ENCODE results near the gene CD320. TPM values are rescaled to one million over a fixed set of nuclear protein-coding genes. Genes with fewer than 3 reads are reported as not detected.
"Not testable (repeated sequence)": the region's sequence is repeated elsewhere in the genome, so short reads cannot be mapped to it uniquely, and the experiment has no call there.

The CD320 gene
- total RNA-seq, 1 experiment from 2014 or later = 42.9 TPM

DNA sequence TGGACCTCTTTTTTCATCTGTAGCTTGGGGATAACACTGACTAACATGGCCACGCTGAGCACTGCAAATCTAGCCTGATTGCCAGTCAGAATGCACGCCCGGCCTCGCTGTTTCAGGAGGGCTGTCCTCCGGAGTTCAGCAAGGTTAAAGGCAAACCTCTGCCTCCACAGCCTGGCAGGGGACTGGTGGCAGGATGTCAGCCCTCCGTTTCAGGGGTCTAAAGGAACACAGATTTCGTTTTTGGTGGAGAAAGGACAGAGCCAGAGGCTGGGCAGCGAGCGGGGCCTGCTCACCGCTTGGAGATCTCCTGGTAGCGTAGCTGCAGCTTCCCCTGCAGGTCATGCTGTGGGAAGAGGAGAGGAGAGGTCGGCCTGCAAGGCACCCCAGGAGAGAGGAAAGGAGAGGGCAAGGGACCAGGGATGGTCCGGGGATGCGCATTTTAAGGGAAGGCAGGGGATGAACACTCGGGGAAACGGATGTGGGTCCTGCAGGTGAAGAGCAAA, 12.5 kb upstream of the CD320 start:
- H3K27me3 ChIP-seq (ENCODE audit: insufficient read depth, low read depth) = no peaks in the 10 kb centered on the region
- CTCF ChIA-PET = interaction anchor here (0.6 kb wide), 1 partner anchor 433 kb away, joined by 7 read pairs; no protein-coding TSS in a partner anchor
- peaks cover 20% of the 10 kb centered on the region for H3K4me1 ChIP-seq (replicated peaks; ENCODE audit: insufficient read depth)
- H4K20me1 ChIP-seq (ENCODE audit: insufficient read depth) = peaks cover 24% of the 10 kb centered on the region
- peak overlapping the region; percentile 92 for H3K4me2 ChIP-seq
- no peak for DNase-seq
- POLR2A ChIA-PET (ENCODE audit: unreplicated experiment) = interaction anchor here (0.6 to 0.7 kb wide), 3 partner anchors 90 to 248 kb away, joined by 3 to 4 read pairs (median 4); no protein-coding TSS in a partner anchor
- H2AFZ ChIP-seq = peak overlapping the region; percentile 92
- no peaks in the 10 kb centered on the region for H3K9me3 ChIP-seq (ENCODE audit: insufficient read depth, low read depth)
- intact Hi-C loops (cut with micrococcal nuclease; ENCODE audit: unreplicated experiment) = no loop called here
- H3K9me2 ChIP-seq (ENCODE audit: insufficient read depth) = no peaks in the 10 kb centered on the region
- H3K27ac ChIP-seq = peak overlapping the region; percentile 55
- TF ChIP-seq EZH2 (IDR thresholded peaks at IDR 0.05; ENCODE audit: low read depth) = no peak
- TF ChIP-seq, protein P1, sequence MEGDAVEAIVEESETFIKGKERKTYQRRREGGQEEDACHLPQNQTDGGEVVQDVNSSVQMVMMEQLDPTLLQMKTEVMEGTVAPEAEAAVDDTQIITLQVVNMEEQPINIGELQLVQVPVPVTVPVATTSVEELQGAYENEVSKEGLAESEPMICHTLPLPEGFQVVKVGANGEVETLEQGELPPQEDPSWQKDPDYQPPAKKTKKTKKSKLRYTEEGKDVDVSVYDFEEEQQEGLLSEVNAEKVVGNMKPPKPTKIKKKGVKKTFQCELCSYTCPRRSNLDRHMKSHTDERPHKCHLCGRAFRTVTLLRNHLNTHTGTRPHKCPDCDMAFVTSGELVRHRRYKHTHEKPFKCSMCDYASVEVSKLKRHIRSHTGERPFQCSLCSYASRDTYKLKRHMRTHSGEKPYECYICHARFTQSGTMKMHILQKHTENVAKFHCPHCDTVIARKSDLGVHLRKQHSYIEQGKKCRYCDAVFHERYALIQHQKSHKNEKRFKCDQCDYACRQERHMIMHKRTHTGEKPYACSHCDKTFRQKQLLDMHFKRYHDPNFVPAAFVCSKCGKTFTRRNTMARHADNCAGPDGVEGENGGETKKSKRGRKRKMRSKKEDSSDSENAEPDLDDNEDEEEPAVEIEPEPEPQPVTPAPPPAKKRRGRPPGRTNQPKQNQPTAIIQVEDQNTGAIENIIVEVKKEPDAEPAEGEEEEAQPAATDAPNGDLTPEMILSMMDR (conservative IDR thresholded peaks at IDR 0.05) = no peak
- peak overlapping the region; percentile 92 for H3K4me3 ChIP-seq
- H3K36me3 ChIP-seq (ENCODE audit: low read depth) = peaks cover 25% of the 10 kb centered on the region
- peaks cover 50% of the 10 kb centered on the region for H3K79me2 ChIP-seq (ENCODE audit: low read depth)
- H3F3A ChIP-seq (ENCODE audit: insufficient read depth, low read depth) = peaks cover 45% of the 10 kb centered on the region; the same call in 1 of the 2 replicates
- BruUV-seq (replicated peaks) = TSS peak; percentile 76

DNA sequence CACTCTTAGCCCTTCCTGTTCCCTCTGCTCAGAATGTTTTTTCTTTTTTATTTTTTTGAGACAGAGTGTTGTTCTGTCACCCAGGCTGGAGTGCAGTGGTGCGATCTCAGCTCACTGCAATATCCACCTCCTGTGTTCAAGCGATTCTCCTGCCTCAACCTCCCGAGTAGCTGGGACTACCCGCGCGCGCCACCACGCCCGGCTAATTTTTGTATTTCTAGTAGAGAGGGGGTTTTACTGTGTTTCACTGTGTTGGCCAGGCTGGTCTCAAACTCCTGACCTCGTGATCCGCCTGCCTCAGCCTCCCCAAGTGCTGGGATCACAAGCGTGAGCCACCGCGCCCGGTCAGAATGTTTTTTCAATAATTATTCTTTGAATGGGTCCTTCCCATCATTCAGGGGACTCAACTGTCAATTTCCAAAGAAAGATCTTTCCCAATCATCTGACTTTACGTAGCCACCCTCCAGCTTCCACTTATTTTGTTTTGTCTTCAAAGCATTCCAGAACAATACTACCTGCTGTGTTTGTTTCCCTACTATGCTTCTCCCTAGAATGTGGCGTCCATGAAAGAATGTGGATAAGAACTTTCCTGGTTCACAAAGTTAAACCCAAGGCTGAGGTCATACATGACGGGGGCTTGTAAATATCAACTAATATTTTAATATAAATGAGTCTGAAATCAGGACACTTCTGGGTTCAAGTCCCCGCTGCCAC, 11.8 kb upstream of the CD320 start:
- Histone ChIP-seq H4K20me1 (ENCODE audit: insufficient read depth) (peaks cover 24% of the 10 kb centered on the region), H3K9me2 (ENCODE audit: insufficient read depth) (no peaks in the 10 kb centered on the region), H3K36me3 (ENCODE audit: low read depth) (peaks cover 25% of the 10 kb centered on the region), H3K9me3 (ENCODE audit: insufficient read depth, low read depth) (no peaks in the 10 kb centered on the region), H3K4me1 (replicated peaks; ENCODE audit: insufficient read depth) (peaks cover 20% of the 10 kb centered on the region), H3K27ac (peak overlapping the region; percentile 55; the same call in 1 of the 2 replicates), H3K4me3 (peak overlapping the region; percentile 92), H2AFZ (no peak overlapping the region), H3K79me2 (ENCODE audit: low read depth) (peaks cover 50% of the 10 kb centered on the region), H3F3A (ENCODE audit: insufficient read depth, low read depth) (peaks cover 39% of the 10 kb centered on the region; the same call in 1 of the 2 replicates), H3K4me2 (peak overlapping the region; percentile 92), H3K27me3 (ENCODE audit: insufficient read depth, low read depth) (no peaks in the 10 kb centered on the region)
- TF ChIP-seq EZH2 (IDR thresholded peaks at IDR 0.05; ENCODE audit: low read depth) = no peak
- TF ChIP-seq, protein P1 (conservative IDR thresholded peaks at IDR 0.05) = no peak
- intact Hi-C loops (cut with micrococcal nuclease; ENCODE audit: unreplicated experiment) = no loop called here
- POLR2A ChIA-PET (ENCODE audit: unreplicated experiment) = interaction anchor here (0.7 kb wide), 1 partner anchor 91 kb away, joined by 4 read pairs; no protein-coding TSS in a partner anchor
- no peak for DNase-seq
- CTCF ChIA-PET = interaction anchor here (0.6 kb wide), 1 partner anchor 28 kb away, joined by 5 read pairs; no protein-coding TSS in a partner anchor
- no TSS peak for BruUV-seq (replicated peaks)

DNA sequence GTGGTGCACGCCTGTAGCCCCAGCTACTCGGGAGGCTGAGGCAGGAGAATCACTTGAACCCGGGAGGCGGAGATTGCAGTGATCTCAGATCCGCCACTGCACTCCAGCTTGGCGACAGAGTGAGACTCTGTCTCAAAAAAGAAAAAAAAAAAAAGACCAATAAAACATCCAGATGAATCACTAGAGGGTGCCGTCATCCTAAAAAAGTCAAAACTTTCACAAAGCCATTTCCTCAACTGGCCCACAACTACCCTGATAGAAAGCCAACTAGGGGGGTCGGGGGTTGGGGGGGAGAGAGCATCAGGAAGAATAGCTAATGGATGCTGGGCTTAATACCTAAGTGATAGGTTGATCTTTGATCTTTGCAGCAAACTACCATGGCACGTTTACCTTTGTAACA, 10.7 kb upstream of the CD320 start:
- H2AFZ ChIP-seq; H3K4me3 ChIP-seq; H3K9me2 ChIP-seq (ENCODE audit: insufficient read depth); DNase-seq; intact Hi-C loops (cut with micrococcal nuclease; ENCODE audit: unreplicated experiment); H3K9me3 ChIP-seq (ENCODE audit: insufficient read depth, low read depth); H3K27ac ChIP-seq; BruUV-seq (replicated peaks); POLR2A ChIA-PET (ENCODE audit: unreplicated experiment); H3K4me2 ChIP-seq; H3K27me3 ChIP-seq (ENCODE audit: insufficient read depth, low read depth): not testable (repeated sequence)
- Histone ChIP-seq H4K20me1 (ENCODE audit: insufficient read depth) (peaks cover 19% of the 10 kb centered on the region), H3F3A (ENCODE audit: insufficient read depth, low read depth) (peaks cover 28% of the 10 kb centered on the region; the same call in 1 of the 2 replicates), H3K36me3 (ENCODE audit: low read depth) (peaks cover 17% of the 10 kb centered on the region), H3K79me2 (ENCODE audit: low read depth) (peaks cover 48% of the 10 kb centered on the region), H3K4me1 (replicated peaks; ENCODE audit: insufficient read depth) (peaks cover 20% of the 10 kb centered on the region)
- CTCF ChIA-PET = interaction anchor here (0.7 kb wide), 1 partner anchor 206 kb away, joined by 16 read pairs; no protein-coding TSS in a partner anchor
